B cell (primary cell): ENCODE results near the gene RPS6KL1. TPM values are rescaled to one million over a fixed set of nuclear protein-coding genes. Genes with fewer than 3 reads are reported as not detected.

Source experiments
- ATAC-seq: fragments of 200-7000 bp; cut with Tn5 transposase; one replicate; pipeline ENCODE4 v1.10.0; 2021; ENCODE audit warnings: low read depth, mild to moderate bottlenecking, moderate number of reproducible peaks, moderate library complexity
- CTCF ChIA-PET: fragments of 350-600 bp; sonication (Branson Sonifier 250); formaldehyde crosslinking; loops from one replicate; lab custom pipeline; 2021; ENCODE audit warnings: antibody characterized with exemption, inconsistent platforms; lab: Charles Lee
- POLR2A ChIA-PET: fragments of 350-600 bp; sonication (Branson Sonifier 250); formaldehyde crosslinking; loops from one replicate; lab custom pipeline; 2021; ENCODE audit warnings: antibody characterized with exemption; lab: Charles Lee
- DNase-seq: peaks from one replicate; pipeline ENCODE4 v3.0.0; 2013
- H2AFZ ChIP-seq: 2 replicates; pipeline ENCODE4 v1.6.1; 2012; ENCODE audit warnings: mild to moderate bottlenecking, low read depth, low read length; ENCODE audit not compliant: insufficient read depth, poor library complexity, severe bottlenecking
- H3K27ac ChIP-seq, 2 donors: 1 replicate in 1 of 2; 2 replicates in 1 of 2; pipeline ENCODE4 v1.5.1; 2012 to 2013; ENCODE audit warnings: low read length in 2 of 2, mild to moderate bottlenecking in 2 of 2, moderate library complexity in 1 of 2
- H3K27me3 ChIP-seq, 4 experiments: fragments of 200-600 bp in 1 of 4; sonication (generic) in 1 of 4; replicated peaks in 1 of 4; 1 replicate in 2 of 4; 2 replicates in 2 of 4; pipeline versions ENCODE4 v1.6.1 to v1.7.0; 2013 to 2016; ENCODE audit warnings: low read length in 3 of 4, mild to moderate bottlenecking in 2 of 4, mixed read lengths in 1 of 4, moderate library complexity in 1 of 4; ENCODE audit not compliant: insufficient read depth in 4 of 4, control insufficient read depth in 3 of 4; ENCODE audit errors: control extremely low read depth in 1 of 4
- H3K36me3 ChIP-seq, 2 experiments: replicated peaks in 1 of 2; 1 replicate in 1 of 2; 2 replicates in 1 of 2; pipeline versions ENCODE4 v1.6.1 to v1.7.1; 2013; ENCODE audit warnings: low read length in 1 of 2; ENCODE audit not compliant: insufficient read depth in 2 of 2, control insufficient read depth in 1 of 2; ENCODE audit errors: control extremely low read depth in 1 of 2, extremely low read depth in 1 of 2
- H3K4me1 ChIP-seq, 2 donors: fragments of 200-600 bp in 1 of 2; sonication (generic) in 1 of 2; 1 replicate in 1 of 2; 2 replicates in 1 of 2; pipeline versions ENCODE4 v1.5.1 to v1.6.1; 2013 to 2017; ENCODE audit warnings: low read length in 2 of 2; ENCODE audit not compliant: control insufficient read depth in 2 of 2, insufficient read depth in 2 of 2
- H3K4me2 ChIP-seq: replicated peaks from 2 replicates; pipeline ENCODE3; 2012; ENCODE audit warnings: mild to moderate bottlenecking, low read depth, low read length; ENCODE audit not compliant: poor library complexity, severe bottlenecking
- H3K4me3 ChIP-seq, 5 experiments: fragments of 200-600 bp in 1 of 5; sonication (generic) in 1 of 5; 1 replicate in 3 of 5; 2 replicates in 2 of 5; pipeline versions ENCODE4 v1.5.1 to v1.7.0; 2011 to 2016; ENCODE audit warnings: low read length in 4 of 5, mild to moderate bottlenecking in 4 of 5, low read depth in 2 of 5, control low read depth in 1 of 5, moderate library complexity in 1 of 5; ENCODE audit not compliant: insufficient read depth in 1 of 5; ENCODE audit errors: control extremely low read depth in 1 of 5, extremely low read depth in 1 of 5
- H3K79me2 ChIP-seq: fragments of 200-600 bp; sonication (generic); one replicate; pipeline ENCODE4 v1.6.0; 2016; ENCODE audit warnings: low read length; ENCODE audit not compliant: control insufficient read depth, insufficient read depth
- H3K9ac ChIP-seq: fragments of 200-600 bp; sonication (generic); 2 replicates; pipeline ENCODE4 v1.6.1; 2017; ENCODE audit warnings: mild to moderate bottlenecking, low read length, moderate library complexity
- H3K9me3 ChIP-seq, 3 donors: one replicate each; pipeline versions ENCODE4 v1.6.1 to v1.7.1; 2013; ENCODE audit warnings: low read length in 2 of 3; ENCODE audit not compliant: control insufficient read depth in 2 of 3, insufficient read depth in 1 of 3; ENCODE audit errors: control extremely low read depth in 1 of 3
- H4K20me1 ChIP-seq: 2 replicates; pipeline ENCODE4 v1.6.0; 2012; ENCODE audit warnings: mild to moderate bottlenecking, low read length; ENCODE audit not compliant: insufficient read depth, control insufficient read depth, poor library complexity, severe bottlenecking
- H3K27ac Mint-ChIP-seq: one replicate; pipeline ENCODE4 v1.8.0; 2021; ENCODE audit warnings: mixed read lengths
- H3K27me3 Mint-ChIP-seq: one replicate; pipeline ENCODE4 v1.8.0; 2021; ENCODE audit warnings: mixed read lengths
- H3K4me1 Mint-ChIP-seq: one replicate; pipeline ENCODE4 v1.8.0; 2021; ENCODE audit warnings: mixed read lengths
- H3K4me3 Mint-ChIP-seq: one replicate; pipeline ENCODE4 v1.8.0; 2021; ENCODE audit warnings: mixed read lengths
- H3K9me3 Mint-ChIP-seq: one replicate; pipeline ENCODE4 v1.8.0; 2022; ENCODE audit warnings: mixed read lengths; ENCODE audit not compliant: insufficient read depth
- EZH2 ChIP-seq: IDR thresholded peaks from 2 replicates; pipeline ENCODE4 v1.6.1; 2012; ENCODE audit warnings: borderline replicate concordance, low read depth, mild to moderate bottlenecking, moderate library complexity, low read length; ENCODE audit not compliant: insufficient read depth, poor library complexity, severe bottlenecking
- WGBS: methylation state at CpG from one replicate; pipeline ENCODE4 v1.1.5; 2013; ENCODE audit warnings: missing lambda C conversion rate; ENCODE audit not compliant: insufficient coverage; 5-methylcytosine and 5-hydroxymethylcytosine counted together
- intact Hi-C: fragments of 100-400 bp; cut with micrococcal nuclease; formaldehyde crosslinking; loops from one replicate; pipeline ENCODE4 v1.10.0; 2022
- polyA plus RNA-seq: library from polyadenylated mRNA; depleted of rRNA; stranded (reverse); fragments of >200 nt; gene quantifications from 2 replicates; pipeline ENCODE4 v1.2.3, GENCODE V29; 2012
- total RNA-seq, 2 donors: library from RNA; stranded (reverse); fragments of 120-200 nt in 1 of 2; gene quantifications; 1 replicate in 1 of 2; 2 replicates in 1 of 2; pipeline versions ENCODE4 v1.2.3 to v1.2.4, GENCODE V29; 2013 to 2022
- TF ChIP-seq, protein P1 (sequence below): fragments of 200-600 bp; IDR thresholded peaks from one replicate; pipeline ENCODE4 v1.8.0; 2022; ENCODE audit warnings: antibody characterized with exemption, mild to moderate bottlenecking

The RPS6KL1 gene
- total and polyA plus RNA-seq, 2 donors (not counting 1 experiment from before 2014, with no cell fraction given), result 3.4 to 4.4 TPM

- POLR2A ChIA-PET, result no interaction called here
- no peak for TF ChIP-seq EZH2
- TF ChIP-seq, protein P1, sequence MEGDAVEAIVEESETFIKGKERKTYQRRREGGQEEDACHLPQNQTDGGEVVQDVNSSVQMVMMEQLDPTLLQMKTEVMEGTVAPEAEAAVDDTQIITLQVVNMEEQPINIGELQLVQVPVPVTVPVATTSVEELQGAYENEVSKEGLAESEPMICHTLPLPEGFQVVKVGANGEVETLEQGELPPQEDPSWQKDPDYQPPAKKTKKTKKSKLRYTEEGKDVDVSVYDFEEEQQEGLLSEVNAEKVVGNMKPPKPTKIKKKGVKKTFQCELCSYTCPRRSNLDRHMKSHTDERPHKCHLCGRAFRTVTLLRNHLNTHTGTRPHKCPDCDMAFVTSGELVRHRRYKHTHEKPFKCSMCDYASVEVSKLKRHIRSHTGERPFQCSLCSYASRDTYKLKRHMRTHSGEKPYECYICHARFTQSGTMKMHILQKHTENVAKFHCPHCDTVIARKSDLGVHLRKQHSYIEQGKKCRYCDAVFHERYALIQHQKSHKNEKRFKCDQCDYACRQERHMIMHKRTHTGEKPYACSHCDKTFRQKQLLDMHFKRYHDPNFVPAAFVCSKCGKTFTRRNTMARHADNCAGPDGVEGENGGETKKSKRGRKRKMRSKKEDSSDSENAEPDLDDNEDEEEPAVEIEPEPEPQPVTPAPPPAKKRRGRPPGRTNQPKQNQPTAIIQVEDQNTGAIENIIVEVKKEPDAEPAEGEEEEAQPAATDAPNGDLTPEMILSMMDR, result no peak
- no peak for ATAC-seq
These were observed 13.6 kb downstream of the RPS6KL1 start for GRCh38 chr14:74909501-74909900.

GRCh38 chr14:74908861-74909341 is 14.2 kb downstream of the RPS6KL1 start:
- Histone ChIP-seq H4K20me1 (peaks cover 5% of the 10 kb centered on the region), H3K4me1 (peaks cover 12 to 35% of the 10 kb centered on the region in 2 donors), H3K36me3 (no peaks in the 10 kb centered on the region), H3K4me2 (no peak overlapping the region), H2AFZ (no peak overlapping the region), H3K9ac (no peak overlapping the region), H3K27ac (no peak overlapping the region), H3K79me2 (no peaks in the 10 kb centered on the region), H3K9me3 (no peaks in the 10 kb centered on the region), H3K4me3 (no peak overlapping the region), H3K27me3 (no peaks in the 10 kb centered on the region)
- ATAC-seq (no peak), DNase-seq (no peak)
- Mint-ChIP-seq H3K4me3 (no peak overlapping the region), H3K27me3 (no peaks in the 10 kb centered on the region), H3K4me1 (peaks cover 26% of the 10 kb centered on the region), H3K9me3 (no peaks in the 10 kb centered on the region), H3K27ac (no peak overlapping the region)
- ChIA-PET CTCF (interaction anchor here (1.0 to 25.3 kb wide), 5 partner anchors 12 to 180 kb away, joined by 3 to 926 read pairs (median 10); partner anchors contain the start of genes DLST and PROX2), POLR2A (no interaction called here)
- intact Hi-C loops, result no loop called here
- 92% methylated on average over 9 of the region's 9 CpGs for WGBS
- TF ChIP-seq, protein P1, result no peak
- TF ChIP-seq EZH2, result no peak

More at GRCh38 chr14:74909501-74909900, 13.6 kb downstream of the RPS6KL1 start:
- Histone ChIP-seq H3K4me3 (no peak overlapping the region), H3K27me3 (no peaks in the 10 kb centered on the region), H3K9ac (no peak overlapping the region), H3K9me3 (no peaks in the 10 kb centered on the region), H2AFZ (no peak overlapping the region), H3K36me3 (no peaks in the 10 kb centered on the region), H3K79me2 (no peaks in the 10 kb centered on the region), H4K20me1 (peaks cover 5% of the 10 kb centered on the region), H3K4me2 (no peak overlapping the region), H3K27ac (no peak overlapping the region), H3K4me1 (peaks cover 12 to 30% of the 10 kb centered on the region in 2 donors)
- Mint-ChIP-seq H3K9me3 (no peaks in the 10 kb centered on the region), H3K27ac (no peak overlapping the region), H3K4me1 (peaks cover 20% of the 10 kb centered on the region), H3K4me3 (no peak overlapping the region), H3K27me3 (no peaks in the 10 kb centered on the region)
- intact Hi-C loops, result no loop called here
- WGBS, result 92% methylated on average over 14 of the region's 14 CpGs
- no peak for DNase-seq
- CTCF ChIA-PET, result interaction anchor here (0.9 to 25.3 kb wide), 2 partner anchors 15 to 44 kb away, joined by 4 to 926 read pairs; partner anchors contain the start of genes DLST and PROX2
